GM12865 (cell line): ENCODE data around the gene GALNT2.

Experiments used
- DNase-seq: peaks from one replicate; pipeline ENCODE4 v3.0.0; 2010; ENCODE audit warnings: low read depth
- H3K4me3 ChIP-seq: 2 replicates; pipeline ENCODE4 v1.5.1; 2011; ENCODE audit warnings: mild to moderate bottlenecking, low read depth, low read length, control low read depth
- CTCF ChIP-seq: IDR thresholded peaks from 2 replicates; pipeline ENCODE4 v1.5.1; 2011; ENCODE audit warnings: low read length, control low read depth, low read depth, inconsistent platforms; ENCODE audit not compliant: insufficient read depth; ENCODE audit errors: missing control alignments

GALNT2 gene

GRCh38 chr1:230249695-230250480 lies 182.8 kb downstream of the GALNT2 start:
- no peak for TF ChIP-seq CTCF
- DNase-seq, result no peak
- no peak overlapping the region for H3K4me3 ChIP-seq

GRCh38 chr1:230250666-230251065 lies 183.6 kb downstream of the GALNT2 start:
- DNase-seq, result no peak
- no peak overlapping the region for H3K4me3 ChIP-seq
- no peak for TF ChIP-seq CTCF

- H3K4me3 ChIP-seq, result no peak overlapping the region
- DNase-seq, result peak; percentile 64
Measured at GRCh38 chr1:230251644-230252191, 184.7 kb downstream of the GALNT2 start.

GRCh38 chr1:230253150-230253549 lies 186.1 kb downstream of the GALNT2 start:
- no peak for TF ChIP-seq CTCF
- no peak for DNase-seq
- H3K4me3 ChIP-seq, result no peak overlapping the region

More at GRCh38 chr1:230251644-230252191, 184.7 kb downstream of the GALNT2 start:
- no peak for TF ChIP-seq CTCF

- TF ChIP-seq CTCF, result no peak
- DNase-seq, result no peak
Measured at GRCh38 chr1:230254265-230254664, 187.2 kb downstream of the GALNT2 start.

GRCh38 chr1:230255116-230255515 lies 188.1 kb downstream of the GALNT2 start:
- TF ChIP-seq CTCF, result no peak
- DNase-seq, result no peak
- H3K4me3 ChIP-seq, result no peak overlapping the region

More at GRCh38 chr1:230254265-230254664, 187.2 kb downstream of the GALNT2 start:
- H3K4me3 ChIP-seq, result no peak overlapping the region
